GM12872 (cell line): ENCODE results near the gene NTN1.

Experiments used
- TF ChIP-seq, protein P1 (sequence below): IDR thresholded peaks from 3 replicates; pipeline ENCODE4 v1.5.1; 2011; ENCODE audit warnings: low read depth, mild to moderate bottlenecking, low read length, moderate library complexity; ENCODE audit not compliant: insufficient read depth

Gene NTN1

DNA sequence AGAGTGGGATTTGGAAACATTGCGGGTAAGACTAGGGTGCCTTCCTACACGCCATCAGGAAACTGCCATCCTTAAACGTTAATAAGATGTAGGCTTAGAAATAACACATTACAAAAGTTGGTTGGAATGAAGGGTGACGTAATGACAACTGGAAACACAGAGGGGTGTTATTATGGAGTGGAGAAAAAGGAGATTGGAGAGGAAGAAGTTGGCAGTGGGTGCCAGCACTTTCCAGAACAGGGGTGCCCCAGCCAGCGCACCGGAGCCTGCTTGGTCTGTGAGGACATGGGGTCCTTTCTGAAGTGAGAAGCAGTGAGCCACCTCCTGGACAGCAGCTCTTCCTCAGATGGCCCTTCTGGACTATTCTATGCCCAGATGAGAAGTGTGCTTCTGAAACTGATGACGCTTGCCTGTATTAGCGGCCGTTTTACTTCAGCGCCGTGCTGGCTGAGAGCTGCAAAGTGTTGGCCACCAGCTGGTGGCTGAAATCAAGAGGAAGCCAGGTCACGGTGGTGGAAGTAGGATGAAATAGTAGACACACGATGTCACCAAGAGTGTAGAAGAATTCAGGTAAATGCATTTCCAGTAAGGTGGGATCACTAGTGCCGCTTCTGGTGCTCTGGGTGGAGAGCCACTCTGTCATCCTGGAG lies 244.8 kb downstream of the NTN1 start:
- TF ChIP-seq, protein P1, sequence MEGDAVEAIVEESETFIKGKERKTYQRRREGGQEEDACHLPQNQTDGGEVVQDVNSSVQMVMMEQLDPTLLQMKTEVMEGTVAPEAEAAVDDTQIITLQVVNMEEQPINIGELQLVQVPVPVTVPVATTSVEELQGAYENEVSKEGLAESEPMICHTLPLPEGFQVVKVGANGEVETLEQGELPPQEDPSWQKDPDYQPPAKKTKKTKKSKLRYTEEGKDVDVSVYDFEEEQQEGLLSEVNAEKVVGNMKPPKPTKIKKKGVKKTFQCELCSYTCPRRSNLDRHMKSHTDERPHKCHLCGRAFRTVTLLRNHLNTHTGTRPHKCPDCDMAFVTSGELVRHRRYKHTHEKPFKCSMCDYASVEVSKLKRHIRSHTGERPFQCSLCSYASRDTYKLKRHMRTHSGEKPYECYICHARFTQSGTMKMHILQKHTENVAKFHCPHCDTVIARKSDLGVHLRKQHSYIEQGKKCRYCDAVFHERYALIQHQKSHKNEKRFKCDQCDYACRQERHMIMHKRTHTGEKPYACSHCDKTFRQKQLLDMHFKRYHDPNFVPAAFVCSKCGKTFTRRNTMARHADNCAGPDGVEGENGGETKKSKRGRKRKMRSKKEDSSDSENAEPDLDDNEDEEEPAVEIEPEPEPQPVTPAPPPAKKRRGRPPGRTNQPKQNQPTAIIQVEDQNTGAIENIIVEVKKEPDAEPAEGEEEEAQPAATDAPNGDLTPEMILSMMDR = no peak

DNA sequence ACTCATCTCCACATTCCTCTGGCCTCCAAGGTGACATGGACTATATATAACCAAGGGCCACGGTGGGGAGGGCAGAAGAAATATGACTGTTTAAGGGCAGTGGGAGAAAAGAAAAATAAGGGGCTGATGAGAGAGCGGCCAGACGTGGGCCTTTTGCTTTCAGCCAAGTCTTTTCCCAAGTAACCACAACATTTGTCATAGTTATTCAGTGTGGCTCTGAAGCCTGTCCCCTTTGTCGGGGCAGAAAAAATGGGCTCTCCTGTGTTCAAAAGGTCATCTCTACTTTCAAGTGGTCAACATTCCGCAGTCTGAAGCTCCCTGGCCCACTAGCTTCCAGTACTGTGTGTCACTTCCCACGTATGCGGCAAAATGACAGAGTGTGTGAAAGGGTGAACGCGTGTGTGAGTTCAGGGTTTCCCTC lies 245.4 kb downstream of the NTN1 start:
- TF ChIP-seq, protein P1 = no peak

DNA sequence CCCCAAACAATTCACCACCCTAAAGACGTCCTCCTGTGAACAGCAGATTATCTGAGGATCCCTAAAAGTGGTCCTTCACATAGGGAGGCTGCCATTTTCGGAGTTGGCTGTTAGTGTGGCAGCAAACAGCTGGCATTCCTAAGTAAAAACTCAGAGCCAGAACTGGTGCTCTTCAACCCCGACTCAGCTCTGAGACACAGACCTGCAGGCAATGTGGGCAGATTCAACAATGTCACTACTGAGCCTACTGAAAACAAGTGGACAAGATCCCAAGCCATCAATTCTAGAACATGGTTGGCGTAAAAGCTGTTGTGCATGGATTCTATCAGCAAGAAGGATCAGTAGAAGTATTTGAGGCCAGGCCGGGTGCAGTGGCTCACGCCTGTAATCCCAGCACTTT lies 247.2 kb downstream of the NTN1 start:
- TF ChIP-seq, protein P1 = no peak

DNA sequence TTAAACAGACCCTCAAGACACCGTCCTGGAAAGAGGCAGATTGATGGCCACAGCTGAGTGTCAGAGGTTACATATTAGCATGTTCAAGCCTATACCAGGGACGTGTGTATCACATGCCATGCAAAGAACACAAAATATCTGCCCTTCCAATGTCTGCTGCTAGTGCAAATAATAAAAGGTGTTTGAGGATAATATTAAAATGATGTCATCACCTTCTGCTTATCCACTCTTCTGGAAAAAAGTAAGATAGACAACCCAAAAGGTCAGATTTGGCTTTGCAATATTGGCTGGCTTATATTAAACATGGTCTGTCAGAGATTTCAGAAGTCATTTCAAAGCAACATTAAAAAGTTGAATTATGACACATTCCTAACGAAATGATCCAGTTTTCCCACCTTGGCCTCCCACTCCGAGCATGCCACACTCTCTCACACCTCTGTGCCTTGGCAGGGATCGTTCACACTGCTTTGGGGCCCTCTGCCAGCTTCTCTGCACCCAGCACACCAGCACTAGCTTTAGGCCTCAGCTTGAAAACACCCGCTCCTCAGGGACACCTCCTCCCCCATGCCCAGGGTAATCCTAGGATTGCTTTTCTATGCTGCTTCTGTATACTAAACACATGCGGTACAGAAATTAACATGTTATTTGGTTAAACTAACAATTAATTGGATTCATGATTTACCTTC lies 248.2 kb downstream of the NTN1 start:
- TF ChIP-seq, protein P1 = no peak

DNA sequence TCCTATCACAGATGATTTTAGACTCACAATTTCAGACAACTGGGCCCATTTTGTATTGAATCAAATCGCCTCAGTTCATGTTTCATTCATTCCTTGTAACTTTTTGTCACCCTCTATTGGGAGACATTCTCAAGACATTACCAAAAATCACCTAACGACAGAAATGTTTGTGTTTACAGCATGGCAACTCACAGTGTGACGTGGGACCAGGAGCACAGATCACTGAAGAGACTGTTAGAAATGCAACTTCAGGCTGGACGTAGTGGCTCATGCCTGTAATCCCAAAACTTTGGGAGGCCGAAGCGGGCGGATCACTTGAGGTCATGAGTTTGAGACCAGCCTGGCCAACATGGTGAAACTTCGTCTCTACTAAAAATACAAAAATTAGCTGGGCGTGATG lies 249.6 kb downstream of the NTN1 start:
- TF ChIP-seq, protein P1 = no peak

DNA sequence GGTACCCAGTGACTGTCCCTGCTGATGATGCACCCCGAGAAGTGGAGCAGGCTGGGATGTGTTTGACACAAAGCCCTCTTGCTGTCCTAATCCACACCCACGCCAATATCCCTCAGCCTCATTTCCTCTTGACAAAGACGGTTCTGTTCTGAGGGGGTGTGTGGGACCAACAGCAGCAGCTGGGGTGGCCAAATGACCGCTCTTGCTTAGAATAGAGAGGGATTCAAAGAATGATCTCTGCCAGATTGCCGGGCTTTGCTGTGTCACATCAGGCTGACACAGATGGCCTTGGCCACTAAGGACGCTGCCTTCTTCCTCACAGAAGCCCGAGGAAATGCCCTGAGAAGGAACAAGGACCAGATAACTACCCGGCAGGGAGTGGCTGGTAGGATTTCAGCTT lies 250.7 kb downstream of the NTN1 start:
- TF ChIP-seq, protein P1 = no peak

DNA sequence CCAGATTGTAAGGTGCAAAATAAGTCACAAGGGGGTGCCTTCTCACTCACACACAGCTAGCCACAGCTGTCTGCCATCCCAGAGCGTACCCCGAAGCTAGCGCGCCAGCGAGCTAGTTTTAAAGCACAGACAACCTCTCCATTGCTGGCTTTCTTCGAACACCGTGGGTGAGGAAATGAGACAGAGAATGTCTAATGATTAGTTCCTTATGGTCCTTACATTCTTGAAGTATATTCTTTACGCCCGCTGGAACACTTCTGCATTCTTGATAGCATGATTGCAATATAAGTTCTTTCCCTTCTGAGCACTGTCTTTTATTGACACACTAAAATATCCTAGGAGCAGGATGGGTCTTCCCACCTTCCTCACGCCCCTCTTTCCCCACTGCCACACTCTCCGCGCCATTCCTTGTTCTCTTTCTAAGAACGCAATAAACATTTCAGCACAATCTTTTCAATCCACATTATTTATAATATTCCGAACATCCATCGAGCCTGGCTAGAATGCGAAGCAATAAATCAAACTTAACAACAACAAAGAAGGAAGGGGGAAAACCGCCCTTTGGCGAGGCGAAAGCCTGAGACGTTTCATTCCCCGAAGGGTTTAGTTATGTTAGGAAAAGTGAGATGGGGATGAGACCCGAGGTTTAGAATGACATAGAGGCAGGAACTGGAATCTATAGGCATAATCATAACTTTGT lies 251.3 kb downstream of the NTN1 start:
- TF ChIP-seq, protein P1 = no peak
